HCT116 (cell line): ENCODE measurements around the gene A1CF. TPM values are rescaled to one million over a fixed set of nuclear protein-coding genes. Genes with fewer than 3 reads are reported as not detected.
A peak's percentile ranks its signal among the peaks of the same experiment; 100 is the strongest.

ENCODE experiments used
- ATAC-seq: fragments of 200-7000 bp; cut with Tn5 transposase; 2 replicates; pipeline ENCODE4 v1.9.1; 2020; ENCODE audit warnings: mild to moderate bottlenecking, moderate library complexity
- BruUV-seq: library from RNA; stranded (reverse); fragments of 400-500 nt; replicated peaks from 2 replicates; lab custom pipeline; 2021; lab: Mats Ljungman, UMichigan
- CTCF ChIA-PET: fragments of 300-600 bp; sonication (Branson Sonifier 250); formaldehyde crosslinking; loops from one replicate; lab custom pipeline; 2021; ENCODE audit warnings: antibody characterized with exemption; lab: Charles Lee
- POLR2A ChIA-PET: fragments of 300-600, 350-600 bp; sonication (Branson Sonifier 250); formaldehyde crosslinking; loops from one replicate; lab custom pipeline; 2021; ENCODE audit warnings: antibody characterized with exemption; lab: Charles Lee
- RAD21 ChIA-PET, 2 experiments: fragments of 300-600 bp; sonication (Branson Sonifier 250); formaldehyde crosslinking; loops; one replicate each; lab custom pipeline; 2023; ENCODE audit warnings: low total read pairs in 2 of 2; ENCODE audit not compliant: uncharacterized antibody in 2 of 2, unreplicated experiment in 2 of 2, low non-redundant PET in 1 of 2; lab: Charles Lee
- DNase-seq: peaks from one replicate; pipeline ENCODE4 v3.0.0-alpha.2; 2010; ENCODE audit warnings: low read depth, low spot score
- H2AFZ ChIP-seq: fragments of 200-600 bp; shearing (Covaris generic), sonication (generic); 2 replicates; pipeline ENCODE4 v1.6.1; 2017; ENCODE audit warnings: low read depth, mixed run types, mixed read lengths, antibody characterized with exemption, low read length; ENCODE audit not compliant: poor library complexity, severe bottlenecking
- H3K27ac ChIP-seq: 2 replicates; pipeline ENCODE4 v1.5.1; 2012; ENCODE audit warnings: low read depth, low read length
- H3K27me3 ChIP-seq: fragments of 200-600 bp; sonication (generic); 2 replicates; pipeline ENCODE4 v1.6.1; 2016; ENCODE audit warnings: mixed run types, low read length, mixed read lengths; ENCODE audit not compliant: insufficient read depth
- H3K36me3 ChIP-seq, 2 experiments: fragments of 200-500 bp in 1 of 2; fragments of 200-600 bp in 1 of 2; sonication (Bioruptor generic) in 1 of 2; sonication (generic) in 1 of 2; 2 replicates each; pipeline versions ENCODE4 v1.5.1 to v1.6.1; 2014 to 2016; ENCODE audit warnings: low read length in 2 of 2, inconsistent platforms in 1 of 2, mixed read lengths in 1 of 2, mixed run types in 1 of 2; ENCODE audit not compliant: insufficient read depth in 2 of 2, control insufficient read depth in 1 of 2
- H3K4me1 ChIP-seq, 2 experiments: fragments of 200-600 bp in 1 of 2; sonication (generic) in 1 of 2; 2 replicates each; pipeline versions ENCODE4 v1.5.1 to v1.6.1; 2012 to 2017; ENCODE audit warnings: low read length in 2 of 2, inconsistent platforms in 1 of 2, mild to moderate bottlenecking in 1 of 2, mixed read lengths in 1 of 2, mixed run types in 1 of 2, moderate library complexity in 1 of 2; ENCODE audit not compliant: insufficient read depth in 2 of 2, control insufficient read depth in 1 of 2
- H3K4me2 ChIP-seq: fragments of 200-600 bp; sonication (generic); 2 replicates; pipeline ENCODE4 v1.6.1; 2017; ENCODE audit warnings: mixed run types, low read length, mixed read lengths
- H3K4me3 ChIP-seq, 2 experiments: fragments of 200-600 bp in 1 of 2; sonication (generic) in 1 of 2; replicated peaks in 1 of 2; 2 replicates each; pipeline ENCODE4 v1.5.1; 2011 to 2016; ENCODE audit warnings: low read length in 2 of 2, control low read depth in 1 of 2, low read depth in 1 of 2, mild to moderate bottlenecking in 1 of 2, mixed read lengths in 1 of 2, mixed run types in 1 of 2
- H3K79me2 ChIP-seq: fragments of 200-600 bp; sonication (generic); 2 replicates; pipeline ENCODE4 v1.6.1; 2017; ENCODE audit warnings: mild to moderate bottlenecking, mixed run types, low read length, moderate library complexity, mixed read lengths; ENCODE audit not compliant: insufficient read depth
- H3K9ac ChIP-seq: fragments of 200-600 bp; sonication (generic); 2 replicates; pipeline ENCODE4 v1.6.1; 2016; ENCODE audit warnings: low read length, mixed read lengths
- H3K9me2 ChIP-seq: fragments of 200-600 bp; sonication (generic), shearing (Covaris generic); 2 replicates; pipeline ENCODE4 v1.6.1; 2017; ENCODE audit warnings: mixed run types, mild to moderate bottlenecking, moderate library complexity; ENCODE audit not compliant: insufficient read depth
- H3K9me3 ChIP-seq, 2 experiments: fragments of 200-500 bp in 1 of 2; fragments of 200-600 bp in 1 of 2; sonication (Bioruptor generic) in 1 of 2; sonication (generic) in 1 of 2; 2 replicates each; pipeline ENCODE4 v1.6.1; 2014 to 2017; ENCODE audit warnings: low read length in 2 of 2, mixed read lengths in 2 of 2, inconsistent platforms in 1 of 2, low read depth in 1 of 2, mild to moderate bottlenecking in 1 of 2, mixed run types in 1 of 2, moderate library complexity in 1 of 2; ENCODE audit not compliant: control insufficient read depth in 1 of 2, insufficient read depth in 1 of 2
- H4K20me1 ChIP-seq: fragments of 200-600 bp; sonication (generic), shearing (Covaris generic); 2 replicates; pipeline ENCODE4 v1.6.1; 2017; ENCODE audit warnings: mixed run types, mild to moderate bottlenecking, moderate library complexity; ENCODE audit not compliant: insufficient read depth
- CEBPB ChIP-seq: IDR thresholded peaks from 2 replicates; pipeline ENCODE4 v1.6.1; 2012; ENCODE audit warnings: low read depth
- CTCF ChIP-seq, 3 experiments: fragments of 200-600 bp in 1 of 3; sonication (generic) in 1 of 3; IDR thresholded peaks in 2 of 3; conservative IDR thresholded peaks in 1 of 3; 2 replicates each; pipeline ENCODE4 v1.5.1; 2012 to 2017; ENCODE audit warnings: low read depth in 2 of 3, low read length in 2 of 3, antibody characterized with exemption in 1 of 3, borderline replicate concordance in 1 of 3, control low read depth in 1 of 3, mild to moderate bottlenecking in 1 of 3, mixed read lengths in 1 of 3, mixed run types in 1 of 3, moderate library complexity in 1 of 3; ENCODE audit not compliant: insufficient read depth in 1 of 3
- EGR1 ChIP-seq: IDR thresholded peaks from 2 replicates; pipeline ENCODE4 v1.6.1; 2012; ENCODE audit warnings: low read depth
- EZH2phosphoT487 ChIP-seq: fragments of 200-600 bp; IDR thresholded peaks from 2 replicates; pipeline ENCODE4 v1.6.1; 2018; ENCODE audit warnings: antibody characterized with exemption, borderline replicate concordance
- RAD21 ChIP-seq: IDR thresholded peaks from 2 replicates; pipeline ENCODE4 v1.6.1; 2012; ENCODE audit warnings: low read depth, mild to moderate bottlenecking
- SRF ChIP-seq: IDR thresholded peaks from 2 replicates; pipeline ENCODE4 v1.6.1; 2012; ENCODE audit warnings: low read depth
- YY1 ChIP-seq: IDR thresholded peaks from 2 replicates; pipeline ENCODE4 v1.6.1; 2011; ENCODE audit warnings: low read length, low read depth, moderate library complexity, mild to moderate bottlenecking; ENCODE audit not compliant: insufficient replicate concordance; ENCODE audit errors: extremely low read depth
- intact Hi-C: fragments of 100-400 bp; cut with micrococcal nuclease; formaldehyde crosslinking; loops from 2 replicates; pipeline ENCODE4 v1.10.0; 2022
- total RNA-seq: library from RNA; stranded (reverse); gene quantifications from one replicate; pipeline ENCODE4 v1.2.1, GENCODE V29; 2021; ENCODE audit not compliant: unreplicated experiment

The A1CF gene
- total RNA-seq, 1 experiment from 2014 or later: 0.30 TPM

- no peak for ATAC-seq
Observed at GRCh38 chr10:50855015-50855414, 30.4 kb downstream of the A1CF start.

DNA sequence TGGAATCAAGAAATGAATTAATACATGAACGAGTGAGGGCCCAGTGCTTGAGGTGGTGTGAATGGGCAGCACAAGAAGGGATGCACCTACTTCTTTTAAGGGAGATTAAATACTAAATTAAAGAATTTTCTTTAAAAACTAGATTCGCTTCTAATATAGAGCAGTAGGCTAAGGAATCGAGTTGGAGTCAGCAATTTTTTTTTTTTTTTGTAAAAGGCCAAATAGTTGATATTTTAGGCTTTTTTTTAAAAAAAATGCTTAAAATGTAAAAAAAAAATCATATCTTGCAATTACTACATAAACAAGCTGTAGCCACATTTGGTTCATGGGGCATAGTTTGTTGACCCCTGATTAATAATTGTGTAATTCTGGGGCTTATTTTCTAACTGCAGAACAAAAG, 31.9 kb downstream of the A1CF start:
- no TSS peak for BruUV-seq
- Histone ChIP-seq H3K9me3 (no peaks in the 10 kb centered on the region), H3K4me3 (no peak overlapping the region), H4K20me1 (no peaks in the 10 kb centered on the region), H3K27ac (no peak overlapping the region), H3K9ac (no peak overlapping the region), H3K79me2 (no peaks in the 10 kb centered on the region), H2AFZ (peak overlapping the region; percentile 85), H3K4me2 (no peak overlapping the region), H3K4me1 (peaks cover 54 to 82% of the 10 kb centered on the region in 2 experiments), H3K27me3 (no peaks in the 10 kb centered on the region), H3K9me2 (no peaks in the 10 kb centered on the region), H3K36me3 (no peaks in the 10 kb centered on the region)
- no peak for ATAC-seq
- intact Hi-C loops: no loop called here
- CTCF ChIA-PET: interaction anchor here (0.6 kb wide), 1 partner anchor 28 kb away, joined by 3 read pairs; no protein-coding TSS in a partner anchor
- no peak for DNase-seq
- POLR2A ChIA-PET: no interaction called here
- RAD21 ChIA-PET: no interaction called here
- no peak for TF ChIP-seq EZH2phosphoT487
- no peak for TF ChIP-seq EGR1
- TF ChIP-seq SRF: no peak
- no peak for TF ChIP-seq CEBPB
- TF ChIP-seq CTCF (IDR thresholded peaks at IDR 0.05 in 2 of 3, conservative IDR thresholded peaks at IDR 0.05 in 1 of 3; ENCODE audit: borderline replicate concordance in 1 of 3, insufficient read depth in 1 of 3, low read depth in 2 of 3, low read length in 2 of 3): no peak
- no peak for TF ChIP-seq RAD21
- TF ChIP-seq YY1: no peak

More at GRCh38 chr10:50855015-50855414, 30.4 kb downstream of the A1CF start:
- H3K9me2 ChIP-seq: no peaks in the 10 kb centered on the region
- no peak for DNase-seq
- H3K27ac ChIP-seq: no peak overlapping the region
- BruUV-seq: no TSS peak
- peak overlapping the region; percentile 92 for H2AFZ ChIP-seq
- no peak overlapping the region for H3K9ac ChIP-seq
- H3K79me2 ChIP-seq: no peaks in the 10 kb centered on the region
- H3K4me3 ChIP-seq: 0 out of 4 replicates have a peak overlapping the region, but pooled peaks of 1 of the 2 experiments have one; percentile 5
- peaks cover 45 to 72% of the 10 kb centered on the region in 2 experiments for H3K4me1 ChIP-seq
- H3K27me3 ChIP-seq: no peaks in the 10 kb centered on the region
- H3K9me3 ChIP-seq: no peaks in the 10 kb centered on the region
- intact Hi-C loops: no loop called here
- no peaks in the 10 kb centered on the region for H4K20me1 ChIP-seq
- ChIA-PET POLR2A (no interaction called here), RAD21 (no interaction called here), CTCF (no interaction called here)
- TF ChIP-seq CTCF (IDR thresholded peaks at IDR 0.05 in 2 of 3, conservative IDR thresholded peaks at IDR 0.05 in 1 of 3; ENCODE audit: borderline replicate concordance in 1 of 3, insufficient read depth in 1 of 3, low read depth in 2 of 3, low read length in 2 of 3): no peak
- no peak for TF ChIP-seq CEBPB
- no peaks in the 10 kb centered on the region for H3K36me3 ChIP-seq
- H3K4me2 ChIP-seq: peak overlapping the region; percentile 56
